ENCODE data around the gene RGS17. TPM values are rescaled to one million over a fixed set of nuclear protein-coding genes. Genes with fewer than 3 reads are reported as not detected.
"Not testable (repeated sequence)": the region's sequence is repeated elsewhere in the genome, so short reads cannot be mapped to it uniquely, and the experiment has no call there.

The RGS17 gene
- total RNA-seq, 2 donors from 2014 or later, result 0.28 to 0.62 TPM

- intact Hi-C loops (cut with DNase I), result no loop called here
- peak; percentile 76 for DNase-seq (ENCODE audit: low spot score)
Observed at GRCh38 chr6:153129873-153130514, 1.1 kb downstream of the RGS17 start.

GRCh38 chr6:153126218-153126617 is 4.9 kb downstream of the RGS17 start:
- intact Hi-C loops (cut with DNase I), result no loop called here
- DNase-seq (ENCODE audit: low spot score), result no peak

- intact Hi-C loops (cut with DNase I), result no loop called here
- no peak for DNase-seq (ENCODE audit: low spot score)
Observed at GRCh38 chr6:153125032-153125431, 6.0 kb downstream of the RGS17 start.

GRCh38 chr6:153123801-153124200 is 7.3 kb downstream of the RGS17 start:
- intact Hi-C loops (cut with DNase I), result no loop called here
- DNase-seq (ENCODE audit: low spot score), result no peak

- intact Hi-C loops (cut with DNase I), result no loop called here
- DNase-seq (ENCODE audit: low spot score), result no peak
Observed at GRCh38 chr6:153121311-153121710, 9.8 kb downstream of the RGS17 start.

GRCh38 chr6:153117986-153118879 is 12.8 kb downstream of the RGS17 start:
- intact Hi-C loops (cut with DNase I), result no loop called here
- no peak for DNase-seq (ENCODE audit: low spot score)

GRCh38 chr6:153111082-153111481 is 20.0 kb downstream of the RGS17 start:
- DNase-seq (ENCODE audit: low spot score); intact Hi-C loops (cut with DNase I): not testable (repeated sequence)

- DNase-seq (ENCODE audit: low spot score); intact Hi-C loops (cut with DNase I): not testable (repeated sequence)
Observed at GRCh38 chr6:153110612-153111011, 20.5 kb downstream of the RGS17 start.

GRCh38 chr6:153108315-153108714 is 22.8 kb downstream of the RGS17 start:
- DNase-seq (ENCODE audit: low spot score), result no peak
- intact Hi-C loops (cut with DNase I), result no loop called here

- DNase-seq (ENCODE audit: low spot score), result no peak
- intact Hi-C loops (cut with DNase I), result no loop called here
Observed at GRCh38 chr6:153106021-153106420, 25.1 kb downstream of the RGS17 start.

GRCh38 chr6:153104220-153104619 is 26.9 kb downstream of the RGS17 start:
- intact Hi-C loops (cut with DNase I), result no loop called here
- no peak for DNase-seq (ENCODE audit: low spot score)

GRCh38 chr6:153103319-153103655 is 27.8 kb downstream of the RGS17 start:
- intact Hi-C loops (cut with DNase I), result no loop called here
- DNase-seq (ENCODE audit: low spot score), result no peak

GRCh38 chr6:153102605-153103318 is 28.3 kb downstream of the RGS17 start:
- intact Hi-C loops (cut with DNase I), result no loop called here
- DNase-seq (ENCODE audit: low spot score), result no peak

- no peak for DNase-seq (ENCODE audit: low spot score)
- intact Hi-C loops (cut with DNase I), result no loop called here
Observed at GRCh38 chr6:153101461-153101860, 29.6 kb downstream of the RGS17 start.

GRCh38 chr6:153099636-153100035 is 31.4 kb downstream of the RGS17 start:
- DNase-seq (ENCODE audit: low spot score), result no peak
- intact Hi-C loops (cut with DNase I), result no loop called here

- intact Hi-C loops (cut with DNase I), result no loop called here
- DNase-seq (ENCODE audit: low spot score), result no peak
Observed at GRCh38 chr6:153096792-153097191, 34.3 kb downstream of the RGS17 start.

GRCh38 chr6:153096031-153096430 is 35.1 kb downstream of the RGS17 start:
- DNase-seq (ENCODE audit: low spot score), result no peak
- intact Hi-C loops (cut with DNase I), result no loop called here

GRCh38 chr6:153092082-153093013 is 38.7 kb downstream of the RGS17 start:
- DNase-seq (ENCODE audit: low spot score), result no peak
- intact Hi-C loops (cut with DNase I), result no loop called here

- intact Hi-C loops (cut with DNase I), result no loop called here
- no peak for DNase-seq (ENCODE audit: low spot score)
Observed at GRCh38 chr6:153090241-153090930, 40.7 kb downstream of the RGS17 start.

Data from posterior vena cava (tissue), 2 donors.